Caco-2 (cell line): ENCODE data around the gene FAM83B. TPM values are rescaled to one million over a fixed set of nuclear protein-coding genes. Genes with fewer than 3 reads are reported as not detected.

Experiments
- BruUV-seq: library from RNA; stranded (reverse); fragments of 400-500 nt; replicated peaks from 2 replicates; lab custom pipeline; 2021; lab: Mats Ljungman, UMichigan
- CTCF ChIA-PET: fragments of 300-600 bp; sonication (Branson Sonifier 250); formaldehyde crosslinking; loops from one replicate; lab custom pipeline; 2022; ENCODE audit warnings: antibody characterized with exemption; lab: Charles Lee
- POLR2A ChIA-PET: fragments of 300-600 bp; sonication (Branson Sonifier 250); formaldehyde crosslinking; loops from one replicate; lab custom pipeline; 2022; ENCODE audit warnings: antibody characterized with exemption; lab: Charles Lee
- DNase-seq, 2 experiments: peaks; one replicate each; pipeline versions ENCODE4 v3.0.0 to v3.0.0-alpha.2; 2020 to 2022
- H3K27me3 ChIP-seq: replicated peaks from 2 replicates; pipeline ENCODE4 v1.6.0; 2011; ENCODE audit warnings: low read length; ENCODE audit not compliant: control insufficient read depth, insufficient read depth
- H3K36me3 ChIP-seq: 2 replicates; pipeline ENCODE4 v1.5.1; 2011; ENCODE audit warnings: low read length; ENCODE audit not compliant: control insufficient read depth, insufficient read depth
- H3K4me1 ChIP-seq: fragments of 250-450 bp; sonication (Bioruptor Pico); 2 replicates; pipeline ENCODE4 v1.5.1; 2020; ENCODE audit warnings: mild to moderate bottlenecking
- H3K4me3 ChIP-seq: 2 replicates; pipeline ENCODE4 v1.5.1; 2011; ENCODE audit warnings: low read depth, mild to moderate bottlenecking, control low read depth, low read length
- H3K9me3 ChIP-seq: fragments of 250-450 bp; sonication (Bioruptor Pico); 2 replicates; pipeline ENCODE4 v1.5.1; 2020; ENCODE audit warnings: mild to moderate bottlenecking, moderate library complexity
- H3K27ac Mint-ChIP-seq: one replicate; pipeline ENCODE4 v1.8.0; 2022; ENCODE audit warnings: mixed read lengths; ENCODE audit not compliant: unreplicated experiment
- H3K27me3 Mint-ChIP-seq: one replicate; pipeline ENCODE4 v1.8.0; 2022; ENCODE audit warnings: mixed read lengths; ENCODE audit not compliant: insufficient read depth, unreplicated experiment
- H3K36me3 Mint-ChIP-seq: one replicate; pipeline ENCODE4 v1.8.0; 2022; ENCODE audit warnings: mild to moderate bottlenecking, mixed read lengths; ENCODE audit not compliant: insufficient read depth, unreplicated experiment
- H3K4me1 Mint-ChIP-seq: one replicate; pipeline ENCODE4 v1.8.0; 2022; ENCODE audit warnings: low read depth, mixed read lengths; ENCODE audit not compliant: unreplicated experiment
- H3K4me3 Mint-ChIP-seq: one replicate; pipeline ENCODE4 v1.8.0; 2022; ENCODE audit warnings: mild to moderate bottlenecking, moderate library complexity, mixed read lengths; ENCODE audit not compliant: unreplicated experiment
- H3K9me3 Mint-ChIP-seq: one replicate; pipeline ENCODE4 v1.8.0; 2022; ENCODE audit warnings: mixed read lengths; ENCODE audit not compliant: unreplicated experiment
- intact Hi-C: fragments of 100-400 bp; cut with micrococcal nuclease; formaldehyde crosslinking; loops from one replicate; pipeline ENCODE4 v1.10.0; 2022; ENCODE audit not compliant: unreplicated experiment
- total RNA-seq: library from RNA; stranded (reverse); gene quantifications from 2 replicates; pipeline ENCODE4 v1.2.3, GENCODE V29; 2022
- TF ChIP-seq, protein P1 (sequence below), 2 experiments: fragments of 200-600 bp in 1 of 2; IDR thresholded peaks; 1 replicate in 1 of 2; 2 replicates in 1 of 2; pipeline versions ENCODE4 v1.5.1 to v1.8.0; 2011 to 2022; ENCODE audit warnings: antibody characterized with exemption in 1 of 2, control low read depth in 1 of 2, inconsistent platforms in 1 of 2, low read depth in 1 of 2, low read length in 1 of 2, mild to moderate bottlenecking in 1 of 2, moderate library complexity in 1 of 2; ENCODE audit not compliant: insufficient read depth in 1 of 2, severe bottlenecking in 1 of 2, unreplicated experiment in 1 of 2

The FAM83B gene
- total RNA-seq, 1 experiment from 2014 or later = 16.9 TPM

DNA sequence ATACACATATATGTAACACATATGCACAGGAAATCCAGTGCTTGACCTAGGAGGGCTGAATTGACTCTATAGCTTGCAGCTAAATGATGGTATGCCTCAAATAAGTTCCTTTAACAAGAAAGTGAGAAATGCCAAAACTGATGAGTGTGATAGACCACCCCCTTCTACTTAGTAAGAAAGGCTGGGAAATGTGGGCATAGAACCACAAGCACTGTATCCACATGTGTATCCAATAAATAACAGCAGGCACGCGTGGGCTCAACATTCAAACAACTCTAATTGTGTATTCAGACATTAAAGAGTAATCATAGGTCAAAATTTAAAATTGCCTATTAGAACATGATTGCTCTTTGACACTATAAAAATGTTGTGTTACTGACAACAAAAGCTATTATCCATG is 54.1 kb downstream of the FAM83B start:
- BruUV-seq = no TSS peak
- Histone ChIP-seq H3K36me3 (no peaks in the 10 kb centered on the region), H3K27me3 (no peaks in the 10 kb centered on the region), H3K9me3 (no peaks in the 10 kb centered on the region), H3K4me1 (no peaks in the 10 kb centered on the region), H3K4me3 (no peak overlapping the region)
- CTCF ChIA-PET = no interaction called here
- TF ChIP-seq, protein P1, sequence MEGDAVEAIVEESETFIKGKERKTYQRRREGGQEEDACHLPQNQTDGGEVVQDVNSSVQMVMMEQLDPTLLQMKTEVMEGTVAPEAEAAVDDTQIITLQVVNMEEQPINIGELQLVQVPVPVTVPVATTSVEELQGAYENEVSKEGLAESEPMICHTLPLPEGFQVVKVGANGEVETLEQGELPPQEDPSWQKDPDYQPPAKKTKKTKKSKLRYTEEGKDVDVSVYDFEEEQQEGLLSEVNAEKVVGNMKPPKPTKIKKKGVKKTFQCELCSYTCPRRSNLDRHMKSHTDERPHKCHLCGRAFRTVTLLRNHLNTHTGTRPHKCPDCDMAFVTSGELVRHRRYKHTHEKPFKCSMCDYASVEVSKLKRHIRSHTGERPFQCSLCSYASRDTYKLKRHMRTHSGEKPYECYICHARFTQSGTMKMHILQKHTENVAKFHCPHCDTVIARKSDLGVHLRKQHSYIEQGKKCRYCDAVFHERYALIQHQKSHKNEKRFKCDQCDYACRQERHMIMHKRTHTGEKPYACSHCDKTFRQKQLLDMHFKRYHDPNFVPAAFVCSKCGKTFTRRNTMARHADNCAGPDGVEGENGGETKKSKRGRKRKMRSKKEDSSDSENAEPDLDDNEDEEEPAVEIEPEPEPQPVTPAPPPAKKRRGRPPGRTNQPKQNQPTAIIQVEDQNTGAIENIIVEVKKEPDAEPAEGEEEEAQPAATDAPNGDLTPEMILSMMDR (IDR thresholded peaks at IDR 0.05; ENCODE audit: insufficient read depth in 1 of 2, low read depth in 1 of 2, low read length in 1 of 2, severe bottlenecking in 1 of 2, unreplicated experiment in 1 of 2) = no peak
- H3K27me3 Mint-ChIP-seq = no peaks in the 10 kb centered on the region
- DNase-seq = no peak
- no peak overlapping the region for H3K27ac Mint-ChIP-seq
- POLR2A ChIA-PET = no interaction called here
- no peaks in the 10 kb centered on the region for H3K9me3 Mint-ChIP-seq
- intact Hi-C loops = no loop called here
- H3K36me3 Mint-ChIP-seq = peaks cover 6% of the 10 kb centered on the region
- no peak overlapping the region for H3K4me3 Mint-ChIP-seq
- no peaks in the 10 kb centered on the region for H3K4me1 Mint-ChIP-seq

DNA sequence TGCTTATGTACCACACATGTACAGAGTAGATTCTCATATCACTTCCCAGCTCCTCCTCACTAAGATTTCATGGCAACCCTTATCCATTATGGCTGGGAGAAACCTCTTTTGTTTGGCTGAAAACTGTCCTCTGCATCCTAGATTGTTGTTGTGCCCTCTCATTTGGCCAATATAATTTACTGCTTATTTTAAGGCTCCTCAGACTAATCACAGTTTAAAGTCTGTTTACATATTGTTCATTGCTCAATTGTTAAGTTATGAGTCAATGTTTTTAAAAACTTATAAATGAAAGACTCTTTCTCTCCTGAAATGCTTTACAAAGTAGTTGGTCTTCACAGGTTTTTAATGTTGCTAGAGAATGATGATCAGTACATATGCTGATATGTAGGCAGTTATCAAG is 57.3 kb downstream of the FAM83B start:
- ChIA-PET CTCF (no interaction called here), POLR2A (no interaction called here)
- no peak for DNase-seq
- Mint-ChIP-seq H3K36me3 (peaks cover 6% of the 10 kb centered on the region), H3K4me3 (no peak overlapping the region), H3K27me3 (no peaks in the 10 kb centered on the region), H3K27ac (no peak overlapping the region), H3K4me1 (no peaks in the 10 kb centered on the region), H3K9me3 (no peaks in the 10 kb centered on the region)
- no TSS peak for BruUV-seq
- Histone ChIP-seq H3K4me3 (no peak overlapping the region), H3K9me3 (no peaks in the 10 kb centered on the region), H3K36me3 (no peaks in the 10 kb centered on the region), H3K4me1 (no peaks in the 10 kb centered on the region), H3K27me3 (no peaks in the 10 kb centered on the region)
- TF ChIP-seq, protein P1 (IDR thresholded peaks at IDR 0.05; ENCODE audit: insufficient read depth in 1 of 2, low read depth in 1 of 2, low read length in 1 of 2, severe bottlenecking in 1 of 2, unreplicated experiment in 1 of 2) = no peak
- intact Hi-C loops = no loop called here

DNA sequence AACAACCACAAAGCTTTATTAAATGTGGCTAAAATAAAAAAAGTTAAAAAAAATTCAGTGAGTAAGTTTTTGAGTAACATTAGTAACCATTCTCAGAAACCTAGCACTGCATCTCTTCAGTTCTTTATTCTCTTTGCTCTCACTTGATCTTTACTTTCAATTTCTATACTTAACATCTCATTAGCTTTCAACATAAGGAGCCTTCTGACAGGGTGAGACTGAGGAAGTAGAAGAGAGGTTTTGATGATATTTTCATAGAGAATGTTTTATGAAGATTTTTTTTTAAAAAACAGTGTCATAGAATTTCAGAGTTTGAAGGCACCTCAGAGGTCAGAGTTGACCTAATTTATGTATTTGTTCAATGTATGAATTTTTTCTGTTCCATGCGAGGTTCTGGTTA is 60.8 kb downstream of the FAM83B start:
- H3K36me3 ChIP-seq = no peaks in the 10 kb centered on the region
- Mint-ChIP-seq H3K4me3 (no peak overlapping the region), H3K27ac (no peak overlapping the region), H3K36me3 (no peaks in the 10 kb centered on the region), H3K4me1 (peaks cover 7% of the 10 kb centered on the region), H3K9me3 (no peaks in the 10 kb centered on the region), H3K27me3 (no peaks in the 10 kb centered on the region)
- no peaks in the 10 kb centered on the region for H3K9me3 ChIP-seq
- peaks cover 9% of the 10 kb centered on the region for H3K4me1 ChIP-seq
- H3K27me3 ChIP-seq = no peaks in the 10 kb centered on the region
- no peak overlapping the region for H3K4me3 ChIP-seq
- POLR2A ChIA-PET = no interaction called here
- intact Hi-C loops = no loop called here
- no TSS peak for BruUV-seq
- TF ChIP-seq, protein P1 (IDR thresholded peaks at IDR 0.05; ENCODE audit: insufficient read depth in 1 of 2, low read depth in 1 of 2, low read length in 1 of 2, severe bottlenecking in 1 of 2, unreplicated experiment in 1 of 2) = no peak
- no peak for DNase-seq
- CTCF ChIA-PET = no interaction called here
